ENCODE measurements around the gene CADM1. TPM values are rescaled to one million over a fixed set of nuclear protein-coding genes. Genes with fewer than 3 reads are reported as not detected.

Gene CADM1
- total RNA-seq, 4 donors from 2014 or later: 1.2 to 2.5 (median 2.2) TPM

DNA sequence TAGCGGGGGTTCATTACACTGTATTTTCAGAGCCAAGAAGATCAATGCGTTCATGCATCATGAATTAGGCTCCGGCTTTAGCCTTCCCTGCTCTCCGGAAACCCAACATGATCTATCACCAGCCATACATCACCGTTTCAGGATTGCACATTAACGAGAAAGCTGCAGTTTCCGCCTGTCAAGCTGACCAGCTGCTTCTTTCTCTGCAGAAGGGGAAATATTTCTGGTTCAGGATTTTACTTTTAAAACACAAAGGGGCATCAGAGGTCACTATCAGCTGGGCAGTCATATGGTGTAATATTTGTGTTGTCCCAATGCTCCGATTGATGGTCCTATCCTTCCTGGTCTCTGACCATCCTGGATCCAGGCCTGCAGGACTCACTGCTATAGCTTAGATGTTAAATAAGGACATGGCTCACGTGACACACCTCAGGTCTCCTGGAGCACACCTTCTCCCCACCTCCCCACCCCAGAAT, 21.4 kb upstream of the CADM1 start:
- H3K27ac ChIP-seq: no peak overlapping the region
- H3K27me3 ChIP-seq: peaks cover 0 to 3% (median 0%) of the 10 kb centered on the region in 3 donors
- no peak for DNase-seq
- intact Hi-C loops (cut with DNase I; ENCODE audit: low total_unique reads) (no loop called here), in situ Hi-C loops (cut with MboI; ENCODE audit: low sequenced_read_pairs in 4 of 4) (no loop called here)
- no peak for ATAC-seq
- no peaks in the 10 kb centered on the region for H3K9me3 ChIP-seq
- no peak overlapping the region for H3K4me3 ChIP-seq
- no peaks in the 10 kb centered on the region for H3K36me3 ChIP-seq
- no peaks in the 10 kb centered on the region for H3K4me1 ChIP-seq
- TF ChIP-seq CTCF (IDR thresholded peaks at IDR 0.05 in 4 of 5, conservative IDR thresholded peaks at IDR 0.05 in 1 of 5) (no peak), POLR2A (IDR thresholded peaks at IDR 0.05) (no peak)

DNA sequence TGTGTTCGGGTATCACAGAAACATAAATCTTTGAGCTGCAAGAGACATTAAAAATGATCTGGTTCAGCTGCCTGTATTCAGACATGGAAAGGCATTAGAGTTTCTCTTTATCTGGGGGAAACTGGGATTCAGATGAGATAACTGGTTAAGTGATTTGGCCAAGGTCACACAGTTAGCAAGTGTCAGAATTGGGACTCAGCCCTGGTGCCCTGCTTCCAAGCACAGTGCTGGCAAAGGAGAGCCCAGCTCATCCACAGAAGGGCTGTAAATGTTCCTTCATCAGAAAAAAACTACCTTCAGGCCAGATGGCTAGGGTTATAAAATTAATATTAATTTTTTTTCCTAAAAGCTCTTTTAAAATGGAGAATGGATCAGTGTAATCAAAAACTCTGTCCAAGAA, 20.4 kb upstream of the CADM1 start:
- no peak for TF ChIP-seq CTCF (IDR thresholded peaks at IDR 0.05 in 4 of 5, conservative IDR thresholded peaks at IDR 0.05 in 1 of 5)
- TF ChIP-seq POLR2A (IDR thresholded peaks at IDR 0.05): no peak
- H3K9me3 ChIP-seq: no peaks in the 10 kb centered on the region
- DNase-seq (no peak), ATAC-seq (no peak)
- H3K27me3 ChIP-seq: peaks cover 0 to 3% (median 0%) of the 10 kb centered on the region in 3 donors
- H3K36me3 ChIP-seq: no peaks in the 10 kb centered on the region
- no peaks in the 10 kb centered on the region for H3K4me1 ChIP-seq
- intact Hi-C loops (cut with DNase I; ENCODE audit: low total_unique reads) (no loop called here), in situ Hi-C loops (cut with MboI; ENCODE audit: low sequenced_read_pairs in 4 of 4) (no loop called here)
- H3K4me3 ChIP-seq: no peak overlapping the region
- no peak overlapping the region for H3K27ac ChIP-seq

DNA sequence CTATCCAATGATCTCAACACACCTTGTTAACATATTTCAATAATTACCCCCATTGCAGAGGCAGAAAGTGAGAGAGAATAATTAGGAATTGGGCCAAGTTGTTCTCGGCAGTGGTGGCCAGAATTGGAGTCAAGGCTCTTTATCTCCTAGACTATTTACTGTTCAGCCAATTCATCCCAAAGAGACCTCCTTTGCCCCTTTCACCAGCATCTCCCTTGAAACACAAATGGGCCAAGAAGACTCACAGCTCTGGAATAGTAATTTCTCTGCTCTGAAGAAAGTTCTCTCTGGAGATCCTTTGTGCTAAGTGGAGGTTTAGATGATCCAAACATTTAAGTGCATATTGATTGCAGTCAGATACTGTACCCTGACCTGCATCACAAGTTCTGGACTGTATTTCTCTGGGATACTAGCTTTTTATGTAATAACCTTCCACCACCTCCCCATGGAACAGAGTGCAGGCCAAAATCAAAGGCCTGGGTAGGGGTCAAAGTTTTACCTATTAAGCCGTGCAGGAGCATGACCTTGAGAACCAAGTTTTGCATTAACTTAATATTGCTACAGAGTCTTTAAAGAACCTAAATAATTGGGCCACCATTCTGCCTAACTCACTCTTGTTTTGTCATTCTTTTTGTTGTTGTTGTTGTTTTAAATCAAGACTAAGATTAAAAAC, 19.6 kb upstream of the CADM1 start:
- Histone ChIP-seq H3K4me3 (no peak overlapping the region), H3K27ac (no peak overlapping the region), H3K36me3 (no peaks in the 10 kb centered on the region), H3K27me3 (peaks cover 0 to 3% (median 0%) of the 10 kb centered on the region in 3 donors), H3K9me3 (no peaks in the 10 kb centered on the region), H3K4me1 (no peaks in the 10 kb centered on the region)
- TF ChIP-seq POLR2A (IDR thresholded peaks at IDR 0.05): no peak
- no peak for TF ChIP-seq CTCF (IDR thresholded peaks at IDR 0.05 in 4 of 5, conservative IDR thresholded peaks at IDR 0.05 in 1 of 5)
- ATAC-seq: no peak
- intact Hi-C loops (cut with DNase I; ENCODE audit: low total_unique reads) (no loop called here), in situ Hi-C loops (cut with MboI; ENCODE audit: low sequenced_read_pairs in 4 of 4) (no loop called here)
- no peak for DNase-seq

DNA sequence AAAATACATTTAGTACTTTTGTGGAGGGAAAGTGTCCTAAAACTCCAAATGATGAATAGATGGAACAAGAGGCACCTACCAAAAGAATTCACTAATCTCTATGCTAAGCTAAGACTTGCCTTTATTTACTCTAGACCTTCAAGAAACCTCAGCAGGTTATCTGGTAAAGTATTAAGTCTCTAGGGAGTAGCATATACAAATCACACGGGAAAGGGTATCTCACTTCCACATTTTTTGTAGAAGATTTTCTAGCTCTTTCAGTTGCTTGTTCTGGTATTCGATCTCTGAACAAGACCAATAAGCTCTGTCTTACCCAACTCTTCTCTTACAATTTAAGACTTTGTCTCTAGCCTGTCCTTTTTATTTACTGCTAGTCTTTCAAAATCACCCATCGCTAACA, 18.1 kb upstream of the CADM1 start:
- Histone ChIP-seq H3K4me1 (no peaks in the 10 kb centered on the region), H3K36me3 (no peaks in the 10 kb centered on the region), H3K27ac (no peak overlapping the region), H3K4me3 (no peak overlapping the region), H3K27me3 (peaks cover 0 to 3% (median 0%) of the 10 kb centered on the region in 3 donors), H3K9me3 (no peaks in the 10 kb centered on the region)
- ATAC-seq: no peak
- in situ Hi-C loops (cut with MboI; ENCODE audit: low sequenced_read_pairs in 4 of 4): no loop called here
- no peak for TF ChIP-seq CTCF (IDR thresholded peaks at IDR 0.05 in 4 of 5, conservative IDR thresholded peaks at IDR 0.05 in 1 of 5)
- TF ChIP-seq POLR2A (IDR thresholded peaks at IDR 0.05): no peak
- no peak for DNase-seq
- intact Hi-C loops (cut with DNase I; ENCODE audit: low total_unique reads): no loop called here

DNA sequence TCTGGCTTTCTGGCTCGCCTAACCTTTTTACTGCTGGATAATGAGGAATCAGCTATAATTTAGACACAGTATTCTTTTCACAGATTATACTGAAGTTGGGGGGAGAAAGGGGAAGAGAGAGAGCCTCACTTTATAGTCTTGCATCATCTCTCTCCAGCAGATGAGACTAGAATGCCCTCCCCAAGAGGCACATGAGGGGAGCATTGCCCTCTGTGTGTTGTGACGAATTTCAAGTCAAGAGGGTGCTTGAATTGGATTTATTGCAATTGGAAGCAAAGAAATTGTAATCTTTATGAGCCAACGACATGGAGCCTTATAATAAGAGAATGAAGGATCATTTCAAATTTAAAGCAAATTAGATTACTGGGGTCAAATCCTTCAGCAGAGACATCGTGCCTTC, 17.6 kb upstream of the CADM1 start:
- Histone ChIP-seq H3K4me3 (no peak overlapping the region), H3K36me3 (no peaks in the 10 kb centered on the region), H3K27ac (no peak overlapping the region), H3K27me3 (peaks cover 0 to 3% (median 0%) of the 10 kb centered on the region in 3 donors), H3K4me1 (no peaks in the 10 kb centered on the region), H3K9me3 (no peaks in the 10 kb centered on the region)
- ATAC-seq: no peak
- intact Hi-C loops (cut with DNase I; ENCODE audit: low total_unique reads): no loop called here
- DNase-seq: no peak
- in situ Hi-C loops (cut with MboI; ENCODE audit: low sequenced_read_pairs in 4 of 4): no loop called here
- TF ChIP-seq POLR2A (IDR thresholded peaks at IDR 0.05) (no peak), CTCF (IDR thresholded peaks at IDR 0.05 in 4 of 5, conservative IDR thresholded peaks at IDR 0.05 in 1 of 5) (no peak)

Measured in gastrocnemius medialis (tissue), 4 donors.